K562 (cell line): Measurements from ENCODE around the gene DYRK1B. TPM values are rescaled to one million over a fixed set of nuclear protein-coding genes. Genes with fewer than 3 reads are reported as not detected.
A peak's percentile ranks its signal among the peaks of the same experiment; 100 is the strongest.

Experiments
- C11orf30 ChIP-seq: fragments of 450-650 bp; IDR thresholded peaks from 2 replicates; pipeline ENCODE4 v1.6.1; 2016; ENCODE audit warnings: low read depth, mild to moderate bottlenecking
- GTF3C2 ChIP-seq: IDR thresholded peaks from 3 replicates; pipeline ENCODE4 v1.6.1; 2011; ENCODE audit warnings: borderline replicate concordance, mild to moderate bottlenecking, moderate library complexity; ENCODE audit not compliant: insufficient read length; ENCODE audit errors: extremely low read depth
- IFI16 ChIP-seq: fragments of 250-450 bp; sonication (Bioruptor Pico); IDR thresholded peaks from 2 replicates; pipeline ENCODE4 v2.1.2; 2022; ENCODE audit warnings: mild to moderate bottlenecking, inconsistent platforms
- MAFF ChIP-seq: IDR thresholded peaks from 2 replicates; pipeline ENCODE4 v1.6.1; 2012; ENCODE audit warnings: low read length, improper control_type of control experiment
- MAFG ChIP-seq: fragments of 450-650 bp; conservative IDR thresholded peaks from 2 replicates; pipeline ENCODE4 v1.6.1; 2016; ENCODE audit warnings: missing genetic modification characterization, missing compliant biosample characterization
- NFE2 ChIP-seq: IDR thresholded peaks from 2 replicates; pipeline ENCODE4 v1.6.1; 2014; ENCODE audit warnings: antibody characterized with exemption, low read depth
- NFE2L1 ChIP-seq: fragments of 450-650 bp; IDR thresholded peaks from 2 replicates; pipeline ENCODE4 v1.6.1; 2016; ENCODE audit warnings: missing genetic modification characterization, low read depth, mild to moderate bottlenecking, missing compliant biosample characterization, moderate library complexity, borderline replicate concordance
- PHF8 ChIP-seq: fragments of 200-600 bp; sonication (generic); IDR thresholded peaks from 2 replicates; pipeline ENCODE4 v1.6.1; 2012; ENCODE audit warnings: mixed run types, mild to moderate bottlenecking, inconsistent platforms, low read length, moderate library complexity, borderline replicate concordance
- PTBP1 ChIP-seq: fragments of 200-400 bp; formaldehyde crosslinking; IDR thresholded peaks from 2 replicates; pipeline ENCODE4 v1.6.1; 2017; ENCODE audit warnings: low read depth, low read length
- XRCC4 ChIP-seq: IDR thresholded peaks from one replicate; pipeline ENCODE4 v1.6.1; 2011; ENCODE audit not compliant: insufficient read depth, insufficient read length; ENCODE audit errors: extremely low read depth
- ZFP1 ChIP-seq: fragments of 450-650 bp; formaldehyde crosslinking; IDR thresholded peaks from 2 replicates; pipeline ENCODE4 v1.4.0; 2020; ENCODE audit warnings: mild to moderate bottlenecking, mixed read lengths
- ZNF316 ChIP-seq: fragments of 450-650 bp; IDR thresholded peaks from 2 replicates; pipeline ENCODE4 v1.6.1; 2016
- ZNF436 ChIP-seq: fragments of 250-450, 450-650 bp; sonication (Bioruptor Pico); formaldehyde crosslinking; IDR thresholded peaks from 2 replicates; pipeline ENCODE4 v1.7.0; 2020; ENCODE audit warnings: mild to moderate bottlenecking
- ZNF57 ChIP-seq: fragments of 450-650 bp; formaldehyde crosslinking; IDR thresholded peaks from 2 replicates; pipeline ENCODE4 v1.4.0; 2020; ENCODE audit warnings: mild to moderate bottlenecking, moderate library complexity
- polyA plus RNA-seq, 8 experiments: library from polyadenylated mRNA; depleted of rRNA in 4 of 8; stranded (reverse) in 5 of 8; unstranded in 3 of 8; fragments of >200 nt; fragmentation: Nextera tagmentation in 2 of 8; fragmentation: Illumina TruSeq in 1 of 8; extraction: Ambion mirVana in 2 of 8; extraction: Trizol in 1 of 8; gene quantifications; 2 replicates each; pipeline versions ENCODE4 v1.2.1 to v1.2.3, GENCODE V29; 2011 to 2014; ENCODE audit warnings: inconsistent platforms in 1 of 8, missing spikeins in 1 of 8
- total RNA-seq, 7 experiments: library from RNA; depleted of rRNA in 6 of 7; stranded (reverse); fragments of >200 nt in 6 of 7; fragmentation: Illumina TruSeq in 2 of 7; extraction: Trizol in 2 of 7; gene quantifications; 2 replicates each; pipeline versions ENCODE4 v1.2.1 to v1.2.3, GENCODE V29; 2011 to 2021; ENCODE audit warnings: low replicate concordance in 1 of 7

Gene DYRK1B
- total and polyA plus RNA-seq, 9 of the 15 experiments (the other 6 are each of a cell fraction or from before 2014, with no cell fraction given), result 0.91 to 5.2 (median 1.5) TPM; not detected in 2

- TF ChIP-seq NFE2L1 (peak; percentile 45; the same call in 1 of the 2 replicates), MAFF (0 out of 2 replicates have a peak, but pooled peaks have one; percentile 35), C11orf30 (peak; percentile 63), XRCC4 (no peak), PHF8 (no peak), ZNF316 (peak; percentile 73), NFE2 (peak; percentile 72), ZFP1 (CRISPR knock-in tag) (no peak), PTBP1 (no peak), ZNF436 (no peak), MAFG (peak; percentile 58), IFI16 (CRISPR knock-in tag) (no peak), ZNF57 (CRISPR knock-in tag) (no peak), GTF3C2 (no peak)
Measured at GRCh38 chr19:39850892-39851291, 16.9 kb upstream of the DYRK1B start (continued).
